ENCODE results near the gene TBC1D4.

TBC1D4 gene

DNA sequence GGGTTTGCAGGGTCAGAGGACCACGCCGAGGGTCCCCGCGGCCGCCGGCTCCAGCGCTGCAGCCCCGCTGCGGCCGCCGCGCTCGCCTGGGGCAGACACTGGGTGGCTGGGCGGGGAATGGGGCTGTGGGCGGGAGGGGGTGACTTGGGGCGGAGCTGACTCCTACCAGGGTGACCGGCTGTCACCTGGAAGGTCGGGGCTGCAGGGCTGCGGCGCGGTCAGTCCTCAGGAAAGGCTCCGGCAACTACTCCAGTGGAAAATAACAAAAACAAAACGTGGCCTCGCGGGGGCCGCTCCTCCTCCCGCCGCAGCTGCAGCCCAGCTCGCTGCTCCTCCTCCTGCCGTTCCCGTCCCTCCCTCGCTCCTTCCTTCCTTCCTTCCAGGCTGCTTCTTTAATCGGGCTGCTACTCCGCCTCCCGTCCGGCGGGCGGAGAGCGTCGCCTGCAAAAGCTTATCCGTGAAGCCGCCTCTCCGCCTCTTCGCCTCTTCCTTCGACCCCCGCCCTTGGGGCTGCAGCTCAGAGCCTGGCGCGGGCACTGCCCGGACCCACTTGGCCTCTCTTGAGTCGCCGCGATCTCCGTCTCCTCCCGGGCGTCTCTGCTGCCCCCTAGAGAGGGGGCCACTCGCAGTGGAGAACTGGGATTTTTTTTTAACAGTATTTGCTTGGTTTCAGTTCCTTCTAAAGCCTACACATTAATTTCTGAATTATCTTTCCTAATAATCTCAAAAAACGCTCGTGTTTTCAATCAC lies at the start of gene TBC1D4:
Gene TBC1D4, minus strand, starts transcription at position 100 of the 750 bp plus-strand sequence. CDS start 402 bp downstream, outside the sequence.
- DNase-seq (ENCODE audit: low spot score): peak; percentile 68

- no peak for DNase-seq (ENCODE audit: low spot score)
Observed at GRCh38 chr13:75530549-75530961, 48.6 kb upstream of the TBC1D4 start.

- DNase-seq (ENCODE audit: low spot score): no peak
Observed at GRCh38 chr13:75521956-75522355, 40.0 kb upstream of the TBC1D4 start.

GRCh38 chr13:75518439-75519088 lies 36.6 kb upstream of the TBC1D4 start:
- no peak for DNase-seq (ENCODE audit: low spot score)

DNA sequence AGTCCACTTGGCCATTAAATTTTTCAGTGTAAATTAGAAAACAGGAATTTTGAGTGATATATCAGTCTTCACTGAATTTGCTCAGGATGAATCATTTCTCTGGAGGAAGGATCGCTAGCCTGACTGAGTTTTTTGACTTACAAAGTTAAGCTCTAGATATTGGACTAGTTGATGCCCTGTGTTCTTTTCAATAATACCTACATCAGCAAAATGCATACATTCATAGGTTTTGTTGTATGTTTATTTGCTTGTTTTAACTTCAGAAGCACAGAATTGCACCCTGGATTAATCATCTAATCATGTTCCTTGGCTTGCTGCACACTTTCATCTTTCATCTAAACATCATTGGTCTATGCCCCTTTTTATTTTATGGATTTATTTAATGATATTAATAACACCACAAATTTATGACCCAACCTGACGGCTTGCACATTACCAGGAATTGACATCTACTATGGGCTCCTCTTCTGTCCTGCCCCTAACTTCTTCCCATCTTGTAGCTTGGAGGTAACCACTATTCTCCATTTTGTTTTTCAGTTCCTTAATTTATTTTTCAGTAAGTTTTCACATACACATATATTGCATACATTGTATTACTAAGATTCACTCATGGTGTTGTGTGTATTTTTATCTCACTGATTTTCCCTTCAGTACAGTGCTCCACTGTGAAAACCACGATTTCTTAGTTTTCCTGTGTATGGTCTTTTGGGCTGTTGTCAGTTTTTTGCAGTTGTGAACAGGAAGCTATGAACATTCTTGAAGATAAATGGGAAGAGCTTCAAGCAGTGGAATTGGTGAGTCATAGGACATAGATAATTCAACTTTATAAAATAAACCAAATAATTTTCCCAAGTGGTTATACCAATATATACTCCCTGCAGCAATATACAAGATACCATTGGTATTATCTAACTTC lies 32.4 kb upstream of the TBC1D4 start:
- DNase-seq (ENCODE audit: low spot score): no peak

DNA sequence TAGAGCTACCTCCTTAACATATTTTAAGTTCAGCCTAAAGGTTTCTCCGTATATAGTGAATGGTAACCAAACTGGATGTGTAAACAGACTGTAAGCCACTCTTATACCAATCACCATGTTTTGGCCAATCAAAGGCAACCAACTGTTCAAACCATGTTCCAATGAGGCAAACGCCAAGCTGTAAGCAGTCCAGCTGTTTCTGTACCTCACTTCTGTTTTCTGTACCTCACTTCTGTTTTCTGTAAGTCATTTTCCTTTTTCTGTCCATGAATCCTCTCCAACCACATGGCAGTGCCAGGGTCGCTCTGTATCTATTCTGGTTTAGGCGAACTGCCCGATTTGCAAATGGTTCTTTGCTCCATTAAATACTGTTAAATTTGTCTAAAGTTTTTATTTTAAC lies 31.3 kb upstream of the TBC1D4 start:
- no peak for DNase-seq (ENCODE audit: low spot score)

- peak; percentile 18 for DNase-seq (ENCODE audit: low spot score)
Observed at GRCh38 chr13:75512253-75512652, 30.3 kb upstream of the TBC1D4 start.

- no peak for DNase-seq (ENCODE audit: low spot score)
Observed at GRCh38 chr13:75511051-75511625, 29.2 kb upstream of the TBC1D4 start.

- no peak for DNase-seq (ENCODE audit: low spot score)
Observed at GRCh38 chr13:75508002-75508548, 26.1 kb upstream of the TBC1D4 start.

DNA sequence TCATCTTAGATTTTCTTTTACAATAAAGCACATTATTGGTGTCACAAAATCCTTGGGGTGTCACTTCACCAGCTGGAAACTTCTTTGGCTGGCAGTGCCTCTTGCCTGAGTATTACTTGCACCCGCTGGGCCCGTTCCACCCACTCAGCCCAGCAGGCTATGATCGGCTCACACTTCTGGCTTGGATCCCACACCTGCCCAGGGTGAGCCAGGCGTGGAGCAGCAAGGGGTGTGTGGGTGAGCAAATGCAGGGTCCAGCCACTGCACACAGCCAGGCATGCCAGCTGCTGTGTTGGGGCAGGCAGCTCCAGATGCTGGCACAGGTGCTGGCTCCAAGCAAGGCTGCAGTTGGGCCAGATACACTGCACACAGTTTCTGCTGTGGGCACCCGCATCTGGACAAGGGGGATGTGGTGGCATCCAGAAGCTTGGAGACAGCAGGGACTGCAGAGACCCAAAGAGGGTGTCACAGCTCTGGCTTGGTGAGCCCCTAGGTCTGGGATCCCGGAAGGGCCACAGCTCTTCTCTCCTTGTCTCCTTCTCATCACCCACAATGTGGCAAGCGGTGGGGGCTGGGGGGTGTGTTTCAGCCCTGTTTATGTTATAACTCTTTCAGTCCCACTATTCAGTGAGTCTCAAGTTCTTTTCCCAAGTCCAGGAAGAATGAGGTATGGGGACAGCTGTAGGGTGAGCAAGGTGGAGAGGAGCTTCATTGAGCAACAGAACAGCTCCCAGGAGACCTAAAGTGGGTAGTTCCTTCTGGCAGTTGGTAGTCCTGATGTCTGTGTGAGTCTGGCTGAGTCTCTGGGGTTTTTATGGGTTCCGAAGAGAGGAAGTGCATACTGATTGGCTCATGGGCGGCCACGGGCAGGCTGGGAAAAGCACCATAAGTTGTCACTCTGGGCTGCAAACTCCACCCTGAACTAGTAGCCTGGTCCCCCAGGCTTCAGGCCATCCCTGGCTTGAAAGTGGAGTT lies 25.3 kb upstream of the TBC1D4 start:
- peak; percentile 20 for DNase-seq (ENCODE audit: low spot score)

- DNase-seq (ENCODE audit: low spot score): no peak
Observed at GRCh38 chr13:75506018-75506417, 24.0 kb upstream of the TBC1D4 start.

DNA sequence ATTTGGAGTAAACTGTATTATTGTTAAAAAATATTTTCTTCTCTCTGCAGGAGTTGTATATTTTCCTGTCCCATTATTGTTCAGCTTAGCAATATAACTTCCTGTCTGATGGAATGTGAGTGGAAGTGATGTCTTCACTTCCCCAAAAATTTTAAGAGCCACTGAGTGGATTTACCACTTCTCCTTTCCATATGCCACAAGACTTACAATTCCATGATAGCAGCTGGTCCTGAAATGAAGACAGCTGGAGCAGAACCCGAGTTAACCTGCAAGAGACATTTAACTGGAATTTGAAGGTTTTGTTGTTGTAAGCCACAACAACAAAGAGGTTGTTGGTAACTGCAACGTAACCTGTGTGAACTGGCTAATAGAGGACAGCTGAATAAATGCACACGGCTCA lies 23.4 kb upstream of the TBC1D4 start:
- no peak for DNase-seq (ENCODE audit: low spot score)

- no peak for DNase-seq (ENCODE audit: low spot score)
Observed at GRCh38 chr13:75495938-75496337, 14.0 kb upstream of the TBC1D4 start.

DNA sequence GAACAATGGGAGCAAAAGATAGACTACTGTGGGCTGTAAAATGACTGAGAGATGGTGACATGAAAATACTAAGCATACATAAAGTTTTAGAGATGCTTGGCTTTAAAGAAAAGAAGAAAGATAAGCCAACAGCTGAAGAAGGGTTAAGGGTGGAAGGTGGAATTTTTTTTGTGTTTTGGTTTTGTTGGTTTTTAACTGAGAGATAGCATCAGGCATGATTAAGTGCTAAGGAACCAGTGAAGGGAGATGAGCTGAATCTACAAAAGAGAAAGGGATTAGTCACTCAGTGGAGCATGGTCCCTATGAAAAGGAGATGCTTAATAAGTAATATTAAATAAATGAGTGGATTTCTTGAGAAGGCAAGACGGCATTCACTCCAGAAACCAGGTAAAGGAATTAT lies 12.5 kb upstream of the TBC1D4 start:
- DNase-seq (ENCODE audit: low spot score): no peak

GRCh38 chr13:75493156-75493555 lies 11.2 kb upstream of the TBC1D4 start:
- no peak for DNase-seq (ENCODE audit: low spot score)

DNA sequence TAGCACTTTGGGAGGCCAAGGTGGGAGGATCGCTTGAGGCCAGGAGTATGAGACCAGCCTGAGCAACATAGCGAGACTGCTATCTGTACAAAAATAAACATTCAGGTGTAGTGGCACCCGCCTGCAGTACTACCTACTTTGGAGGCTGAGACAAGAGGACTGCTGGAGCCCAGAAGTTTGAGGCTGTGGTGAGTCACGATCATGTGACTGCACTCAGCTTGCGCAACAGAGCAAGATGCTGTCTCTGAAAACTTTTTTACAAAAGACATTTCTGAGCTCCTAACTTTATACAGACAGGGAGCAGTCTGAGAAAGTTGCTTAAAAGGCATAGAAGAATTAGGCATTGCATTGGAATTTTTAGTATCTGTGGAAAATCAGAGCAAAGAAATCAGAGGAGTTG lies 10.4 kb upstream of the TBC1D4 start:
- no peak for DNase-seq (ENCODE audit: low spot score)

GRCh38 chr13:75491376-75491775 lies 9.4 kb upstream of the TBC1D4 start:
- no peak for DNase-seq (ENCODE audit: low spot score)

DNA sequence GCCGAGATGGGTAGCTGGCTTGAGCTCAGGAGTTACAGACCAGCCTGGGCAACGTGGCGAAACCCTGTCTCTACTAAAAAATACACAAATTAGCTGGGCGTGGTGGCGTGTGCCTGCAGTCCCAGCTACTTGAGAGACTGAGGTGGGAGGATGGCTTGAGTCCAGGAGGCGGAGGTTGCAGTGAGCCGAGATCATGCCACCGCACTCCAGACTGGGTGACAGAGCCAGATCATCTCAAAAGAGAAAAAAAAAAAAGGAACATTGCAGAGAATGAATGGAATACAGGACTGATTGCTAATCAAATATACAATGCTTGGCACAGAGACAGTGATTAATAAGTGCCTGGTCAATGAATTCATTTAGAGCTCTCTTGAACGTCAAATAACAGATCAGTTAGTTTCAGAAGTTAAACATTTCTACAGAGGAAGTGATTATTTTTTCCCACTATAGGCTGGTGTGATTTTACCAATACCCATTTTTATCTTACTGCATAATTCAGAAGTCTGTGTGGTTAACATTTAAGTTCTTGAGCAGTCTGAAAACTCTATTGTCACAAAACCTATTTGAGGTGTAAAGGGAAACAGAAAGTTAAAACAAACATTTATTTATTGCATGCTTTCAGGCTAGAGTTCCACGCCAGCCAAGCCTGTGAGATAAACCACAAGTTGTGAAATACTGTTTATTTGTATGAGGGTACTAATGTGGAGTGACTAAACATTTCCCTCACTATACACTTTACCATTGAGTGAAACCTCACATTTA lies 7.7 kb upstream of the TBC1D4 start:
- DNase-seq (ENCODE audit: low spot score): no peak

DNA sequence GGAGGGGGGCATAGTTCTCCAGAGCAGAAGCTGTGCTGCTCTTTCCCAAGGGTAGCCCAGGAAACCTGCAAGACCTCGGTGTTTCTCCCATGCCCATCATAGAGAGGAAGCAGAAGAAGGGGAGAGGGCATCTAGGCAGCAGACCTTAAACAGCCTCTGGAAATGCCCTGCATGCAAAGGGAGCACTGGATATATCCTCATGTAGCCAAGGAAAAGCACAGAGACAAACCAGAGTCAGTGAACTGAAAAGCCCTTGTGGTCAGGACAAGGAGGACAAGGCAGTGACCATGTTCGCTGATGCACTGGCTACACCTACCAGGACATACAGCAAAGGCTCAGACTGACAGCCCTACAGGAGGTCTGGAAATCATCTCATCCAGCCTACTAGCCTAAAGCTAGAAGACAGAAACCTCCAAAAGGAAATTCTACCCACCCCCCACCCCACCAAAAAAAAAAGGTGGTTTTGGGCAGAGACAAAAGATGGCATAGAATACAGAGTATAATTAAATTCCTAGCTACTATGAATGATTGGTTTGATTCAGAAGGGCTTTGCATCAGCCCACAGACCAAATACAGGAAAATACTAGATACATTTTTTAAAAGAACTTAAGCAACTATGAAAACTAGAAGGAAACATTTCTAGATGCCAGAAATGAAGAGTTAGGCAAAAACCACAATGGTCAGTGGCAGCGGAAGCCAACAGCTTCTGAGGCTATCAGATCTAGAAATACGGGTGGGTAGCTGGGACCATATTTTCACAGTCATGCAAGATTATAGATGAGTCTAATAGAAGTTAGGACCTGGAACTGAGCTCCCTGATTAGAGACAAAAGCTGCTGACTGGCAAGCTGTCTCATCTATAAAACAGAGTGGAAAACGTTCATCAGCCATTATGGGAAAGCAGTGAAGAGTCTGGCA lies 4.4 kb upstream of the TBC1D4 start:
- no peak for DNase-seq (ENCODE audit: low spot score)
